GM12878 (cell line): ENCODE data around the gene MRPL36. TPM values are rescaled to one million over a fixed set of nuclear protein-coding genes. Genes with fewer than 3 reads are reported as not detected.

Experiments
- ATAC-seq: fragments of 200-7000 bp; cut with Tn5 transposase; 3 replicates; pipeline ENCODE4 v1.9.1; 2020; ENCODE audit warnings: mild to moderate bottlenecking, moderate library complexity
- BruUV-seq: library from RNA; stranded (reverse); fragments of 400-500 nt; replicated peaks from 2 replicates; lab custom pipeline; 2021; lab: Mats Ljungman, UMichigan
- CTCF ChIA-PET: fragments of 300-600 bp; sonication (Branson Sonifier 250); formaldehyde crosslinking; extraction: SDS; loops from one replicate; lab custom pipeline; 2021; ENCODE audit warnings: inconsistent platforms; lab: Yijun Ruan, JAX
- POLR2A ChIA-PET: fragments of 350-600 bp; formaldehyde crosslinking; extraction: SDS; loops from one replicate; lab custom pipeline; 2021; ENCODE audit warnings: inconsistent platforms; lab: Charles Lee
- RAD21 ChIA-PET: fragments of 300-600 bp; sonication (Branson Sonifier 250); formaldehyde crosslinking; loops from one replicate; lab custom pipeline; 2023; ENCODE audit warnings: antibody characterized with exemption; ENCODE audit not compliant: unreplicated experiment; lab: Charles Lee
- SMC1A ChIA-PET: fragments of 300-600 bp; sonication (Branson Sonifier 250); formaldehyde crosslinking; loops from one replicate; lab custom pipeline; 2023; ENCODE audit not compliant: unreplicated experiment, uncharacterized antibody; lab: Charles Lee
- DNase-seq: peaks from one replicate; pipeline ENCODE4 v3.0.0-alpha.2; 2011; ENCODE audit warnings: low read depth, low spot score
- FAIRE-seq: peaks from 3 replicates; lab custom pipeline; 2011; peaks lifted over from hg19 to GRCh38; lab: Jason Lieb, UNC
- H2AFZ ChIP-seq: 2 replicates; pipeline ENCODE4 v1.6.0; 2011; ENCODE audit warnings: low read depth, low read length, control low read depth; ENCODE audit not compliant: control insufficient read depth
- H3K27ac ChIP-seq: 2 replicates; pipeline ENCODE4 v1.5.1; 2011; ENCODE audit warnings: control low read depth; ENCODE audit not compliant: control insufficient read depth, insufficient read depth
- H3K27me3 ChIP-seq, 2 experiments: replicated peaks in 1 of 2; 2 replicates each; pipeline versions ENCODE4 v1.6.0 to v1.6.1; 2011; ENCODE audit warnings: low read length in 1 of 2; ENCODE audit not compliant: control insufficient read depth in 2 of 2, insufficient read depth in 2 of 2
- H3K36me3 ChIP-seq, 2 experiments: 2 replicates each; pipeline ENCODE4 v1.5.1; 2011; ENCODE audit warnings: low read length in 1 of 2; ENCODE audit not compliant: control insufficient read depth in 2 of 2, insufficient read depth in 2 of 2
- H3K4me1 ChIP-seq: 2 replicates; pipeline ENCODE4 v1.6.1; 2011; ENCODE audit warnings: mild to moderate bottlenecking, low read length, moderate library complexity, mixed read lengths; ENCODE audit not compliant: control insufficient read depth, insufficient read depth
- H3K4me2 ChIP-seq: 2 replicates; pipeline ENCODE4 v1.6.0; 2011; ENCODE audit warnings: control low read depth; ENCODE audit not compliant: control insufficient read depth, insufficient read depth
- H3K4me3 ChIP-seq: fragments of 200-600 bp; sonication (generic); 2 replicates; pipeline ENCODE4 v1.5.1; 2016
- H3K79me2 ChIP-seq: 2 replicates; pipeline ENCODE4 v1.6.0; 2011; ENCODE audit warnings: low read length; ENCODE audit not compliant: control insufficient read depth, insufficient read depth
- H3K9ac ChIP-seq: 2 replicates; pipeline ENCODE4 v1.8.0; 2011; ENCODE audit warnings: low read length, control low read depth, mixed read lengths; ENCODE audit not compliant: control insufficient read depth, insufficient read depth
- H3K9me3 ChIP-seq: replicated peaks from 3 replicates; pipeline ENCODE4 v1.5.1; 2011; ENCODE audit warnings: mild to moderate bottlenecking, low read length; ENCODE audit not compliant: control insufficient read depth, insufficient read depth
- H4K20me1 ChIP-seq: 2 replicates; pipeline ENCODE4 v1.6.0; 2011; ENCODE audit not compliant: control insufficient read depth, insufficient read depth
- CBX3 ChIP-seq: fragments of 200-600 bp; sonication (generic); IDR thresholded peaks from 2 replicates; pipeline ENCODE4 v1.6.1; 2016; ENCODE audit warnings: low read depth, borderline replicate concordance
- CHD2 ChIP-seq: IDR thresholded peaks from 2 replicates; pipeline ENCODE4 v1.6.1; 2011; ENCODE audit warnings: low read depth, low read length, improper control_type of control experiment, borderline replicate concordance
- CUX1 ChIP-seq: IDR thresholded peaks from 2 replicates; pipeline ENCODE4 v1.6.1; 2012; ENCODE audit warnings: improper control_type of control experiment, low read depth, low read length; ENCODE audit not compliant: insufficient replicate concordance
- FOXM1 ChIP-seq: IDR thresholded peaks from 2 replicates; pipeline ENCODE4 v1.6.1; 2012; ENCODE audit warnings: low read depth, mild to moderate bottlenecking, inconsistent platforms, low read length, moderate library complexity
- IRF5 ChIP-seq: fragments of 450-650 bp; IDR thresholded peaks from 2 replicates; pipeline ENCODE4 v1.6.1; 2017; ENCODE audit warnings: borderline replicate concordance
- MTA3 ChIP-seq: IDR thresholded peaks from 2 replicates; pipeline ENCODE4 v1.6.1; 2012; ENCODE audit warnings: low read length, inconsistent platforms, borderline replicate concordance
- MXI1 ChIP-seq: fragments of 150-350 bp; IDR thresholded peaks from 2 replicates; pipeline ENCODE4 v1.6.1; 2011; ENCODE audit warnings: low read depth, mild to moderate bottlenecking, inconsistent platforms, low read length, improper control_type of control experiment
- NFXL1 ChIP-seq: fragments of 450-650 bp; IDR thresholded peaks from 2 replicates; pipeline ENCODE4 v1.6.1; 2017; ENCODE audit warnings: antibody characterized with exemption, mild to moderate bottlenecking, borderline replicate concordance
- POLR2A ChIP-seq: IDR thresholded peaks from 2 replicates; pipeline ENCODE4 v1.6.1; 2011; ENCODE audit warnings: low read depth, mild to moderate bottlenecking, low read length
- POLR2AphosphoS2 ChIP-seq: IDR thresholded peaks from 2 replicates; pipeline ENCODE4 v1.6.1; 2011; ENCODE audit warnings: low read depth, mild to moderate bottlenecking, low read length, improper control_type of control experiment, moderate library complexity
- SUPT20H ChIP-seq: IDR thresholded peaks from 2 replicates; pipeline ENCODE4 v1.6.1; 2011; ENCODE audit warnings: low read depth, mild to moderate bottlenecking, low read length, moderate library complexity, borderline replicate concordance; ENCODE audit not compliant: control insufficient read depth
- WGBS: methylation state at CpG from one replicate; pipeline ENCODE4 v1.1.6; 2016; ENCODE audit warnings: low lambda C conversion rate; ENCODE audit not compliant: insufficient replicate concordance, insufficient coverage; ENCODE audit errors: missing lambda C conversion rate; 5-methylcytosine and 5-hydroxymethylcytosine counted together
- in situ Hi-C: fragments of 300-500 bp; cut with MboI; formaldehyde crosslinking; loops from 9 replicates; pipeline ENCODE4 v1.14.3; 2018; ENCODE audit warnings: mixed read lengths
- intact Hi-C: fragments of 100-400 bp; cut with micrococcal nuclease; formaldehyde crosslinking; loops from one replicate; pipeline ENCODE4 v1.14.2; 2022; ENCODE audit not compliant: unreplicated experiment
- polyA plus RNA-seq, 11 experiments: library from polyadenylated mRNA; depleted of rRNA in 4 of 11; unstranded in 6 of 11; stranded (reverse) in 5 of 11; fragments of >200 nt; fragmentation: Nextera tagmentation in 4 of 11; fragmentation: Illumina TruSeq in 1 of 11; extraction: Ambion mirVana in 4 of 11; extraction: Trizol in 1 of 11; gene quantifications; 1 replicate in 1 of 11; 2 replicates in 10 of 11; pipeline versions ENCODE4 v1.2.1 to v1.2.3, GENCODE V29; 2011 to 2016; ENCODE audit warnings: inconsistent platforms in 2 of 11, missing spikeins in 2 of 11, low read depth in 1 of 11
- total RNA-seq, 4 experiments: library from RNA; depleted of rRNA in 3 of 4; stranded (reverse); fragments of >200 nt in 3 of 4; fragmentation: Illumina TruSeq in 1 of 4; extraction: Trizol in 1 of 4; gene quantifications; 2 replicates each; pipeline versions ENCODE4 v1.2.1 to v1.2.3, GENCODE V29; 2013 to 2021
- TF ChIP-seq, protein P1 (sequence below): fragments of 450-650 bp; conservative IDR thresholded peaks from 2 replicates; pipeline ENCODE4 v1.6.1; 2017; ENCODE audit warnings: mild to moderate bottlenecking, moderate library complexity

The MRPL36 gene
- total and polyA plus RNA-seq, 10 of the 15 experiments (the other 5 are each of a cell fraction or from before 2014, with no cell fraction given) = 89.2 to 559 (median 152) TPM

- no peak for TF ChIP-seq POLR2AphosphoS2
- TF ChIP-seq, protein P1, sequence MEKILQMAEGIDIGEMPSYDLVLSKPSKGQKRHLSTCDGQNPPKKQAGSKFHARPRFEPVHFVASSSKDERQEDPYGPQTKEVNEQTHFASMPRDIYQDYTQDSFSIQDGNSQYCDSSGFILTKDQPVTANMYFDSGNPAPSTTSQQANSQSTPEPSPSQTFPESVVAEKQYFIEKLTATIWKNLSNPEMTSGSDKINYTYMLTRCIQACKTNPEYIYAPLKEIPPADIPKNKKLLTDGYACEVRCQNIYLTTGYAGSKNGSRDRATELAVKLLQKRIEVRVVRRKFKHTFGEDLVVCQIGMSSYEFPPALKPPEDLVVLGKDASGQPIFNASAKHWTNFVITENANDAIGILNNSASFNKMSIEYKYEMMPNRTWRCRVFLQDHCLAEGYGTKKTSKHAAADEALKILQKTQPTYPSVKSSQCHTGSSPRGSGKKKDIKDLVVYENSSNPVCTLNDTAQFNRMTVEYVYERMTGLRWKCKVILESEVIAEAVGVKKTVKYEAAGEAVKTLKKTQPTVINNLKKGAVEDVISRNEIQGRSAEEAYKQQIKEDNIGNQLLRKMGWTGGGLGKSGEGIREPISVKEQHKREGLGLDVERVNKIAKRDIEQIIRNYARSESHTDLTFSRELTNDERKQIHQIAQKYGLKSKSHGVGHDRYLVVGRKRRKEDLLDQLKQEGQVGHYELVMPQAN = no peak
- no peak for TF ChIP-seq MTA3
- no peak for TF ChIP-seq CHD2
- no peak for TF ChIP-seq FOXM1
- no peak for TF ChIP-seq POLR2A
- no peak for TF ChIP-seq SUPT20H
These were observed 30.5 kb downstream of the MRPL36 start (continued) for GRCh38 chr5:1769017-1769640.

GRCh38 chr5:1768283-1769000 is 31.2 kb downstream of the MRPL36 start:
- Histone ChIP-seq H3K27me3 (peaks cover 0 to 3% of the 10 kb centered on the region in 2 experiments; a peak in 2 of 4 replicates), H3K4me2 (no peak overlapping the region), H3K27ac (no peak overlapping the region), H3K36me3 (no peaks in the 10 kb centered on the region), H3K9me3 (no peaks in the 10 kb centered on the region; the same call in 2 of the 3 replicates), H3K79me2 (no peaks in the 10 kb centered on the region), H3K9ac (no peak overlapping the region), H4K20me1 (no peaks in the 10 kb centered on the region), H3K4me3 (no peak overlapping the region), H3K4me1 (no peaks in the 10 kb centered on the region; the same call in 1 of the 2 replicates), H2AFZ (no peak overlapping the region)
- CTCF ChIA-PET = no interaction called here
- no TSS peak for BruUV-seq
- intact Hi-C loops (no loop called here), in situ Hi-C loops (no loop called here)
- no peak for ATAC-seq
- WGBS = 65% methylated on average over 26 of the region's 35 CpGs
- DNase-seq = no peak
- FAIRE-seq = no peak
- RAD21 ChIA-PET = no interaction called here
- SMC1A ChIA-PET = interaction anchor here (0.7 to 1.6 kb wide), 2 partner anchors 30 to 1499 kb away, joined by 3 to 4 read pairs; no protein-coding TSS in a partner anchor
- POLR2A ChIA-PET = no interaction called here
- TF ChIP-seq CBX3 (no peak), IRF5 (no peak), NFXL1 (no peak), MXI1 (no peak), CUX1 (no peak)
